AG04449 (cell line): ENCODE measurements around the gene PSKH1.
A peak's percentile ranks its signal among the peaks of the same experiment; 100 is the strongest.

ENCODE experiments used
- CTCF ChIA-PET: fragments of 350-600 bp; formaldehyde crosslinking; extraction: SDS; loops from one replicate; lab custom pipeline; 2021; ENCODE audit warnings: antibody characterized with exemption; lab: Yijun Ruan, JAX
- POLR2A ChIA-PET: fragments of 400-600, 350-600 bp; formaldehyde crosslinking; extraction: SDS; loops from one replicate; lab custom pipeline; 2020; ENCODE audit warnings: antibody characterized with exemption, inconsistent platforms; lab: Yijun Ruan, JAX
- DNase-seq: peaks from one replicate; pipeline ENCODE4 v3.0.0-alpha.2; 2010; ENCODE audit warnings: low read depth, low spot score
- H3K4me3 ChIP-seq: 2 replicates; pipeline ENCODE4 v1.5.1; 2011; ENCODE audit warnings: low read depth, mild to moderate bottlenecking, control low read depth, low read length
- TF ChIP-seq, protein P1 (sequence below): IDR thresholded peaks from one replicate; pipeline ENCODE4 v1.5.1; 2011; ENCODE audit warnings: mild to moderate bottlenecking, moderate library complexity, low read length, control low read depth, inconsistent platforms; ENCODE audit not compliant: insufficient read depth; ENCODE audit errors: missing control alignments

Gene PSKH1

DNA sequence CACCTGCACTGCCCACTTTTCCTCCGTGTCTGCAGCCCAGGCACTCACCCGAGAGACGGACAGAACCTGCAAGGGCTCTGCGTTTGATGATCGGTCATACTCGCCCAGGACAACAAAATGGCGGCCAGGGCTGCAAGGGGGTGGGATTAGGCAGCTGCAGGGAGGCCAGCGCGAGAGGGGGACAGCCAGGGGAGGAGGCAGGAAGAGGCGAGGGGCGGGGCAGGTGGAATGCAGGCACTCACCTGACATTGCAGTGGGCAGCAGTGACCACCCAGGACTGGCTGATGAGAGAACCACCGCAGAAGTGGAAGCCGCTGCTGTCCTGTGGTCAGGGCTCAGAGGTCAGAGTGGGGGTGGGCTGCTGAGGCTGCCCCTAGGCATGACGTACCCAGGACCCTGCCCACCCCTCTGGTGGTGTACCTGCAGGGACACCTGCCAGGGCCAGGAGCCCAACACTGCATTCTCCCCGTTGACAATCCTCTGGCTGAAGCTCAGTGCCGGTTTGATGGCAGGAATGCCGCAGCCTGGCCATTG is 37.7 kb downstream of the PSKH1 start:
- H3K4me3 ChIP-seq: no peak overlapping the region
- no peak for DNase-seq
- ChIA-PET CTCF (interaction anchor here (0.7 to 16.7 kb wide), 7 partner anchors 8 to 410 kb away, joined by 3 to 227 read pairs (median 7); partner anchors contain the start of gene NRN1L), POLR2A (interaction anchor here (1.0 kb wide), 1 partner anchor 117 kb away, joined by 3 read pairs; no protein-coding TSS in a partner anchor)
- TF ChIP-seq, protein P1, sequence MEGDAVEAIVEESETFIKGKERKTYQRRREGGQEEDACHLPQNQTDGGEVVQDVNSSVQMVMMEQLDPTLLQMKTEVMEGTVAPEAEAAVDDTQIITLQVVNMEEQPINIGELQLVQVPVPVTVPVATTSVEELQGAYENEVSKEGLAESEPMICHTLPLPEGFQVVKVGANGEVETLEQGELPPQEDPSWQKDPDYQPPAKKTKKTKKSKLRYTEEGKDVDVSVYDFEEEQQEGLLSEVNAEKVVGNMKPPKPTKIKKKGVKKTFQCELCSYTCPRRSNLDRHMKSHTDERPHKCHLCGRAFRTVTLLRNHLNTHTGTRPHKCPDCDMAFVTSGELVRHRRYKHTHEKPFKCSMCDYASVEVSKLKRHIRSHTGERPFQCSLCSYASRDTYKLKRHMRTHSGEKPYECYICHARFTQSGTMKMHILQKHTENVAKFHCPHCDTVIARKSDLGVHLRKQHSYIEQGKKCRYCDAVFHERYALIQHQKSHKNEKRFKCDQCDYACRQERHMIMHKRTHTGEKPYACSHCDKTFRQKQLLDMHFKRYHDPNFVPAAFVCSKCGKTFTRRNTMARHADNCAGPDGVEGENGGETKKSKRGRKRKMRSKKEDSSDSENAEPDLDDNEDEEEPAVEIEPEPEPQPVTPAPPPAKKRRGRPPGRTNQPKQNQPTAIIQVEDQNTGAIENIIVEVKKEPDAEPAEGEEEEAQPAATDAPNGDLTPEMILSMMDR: no peak

DNA sequence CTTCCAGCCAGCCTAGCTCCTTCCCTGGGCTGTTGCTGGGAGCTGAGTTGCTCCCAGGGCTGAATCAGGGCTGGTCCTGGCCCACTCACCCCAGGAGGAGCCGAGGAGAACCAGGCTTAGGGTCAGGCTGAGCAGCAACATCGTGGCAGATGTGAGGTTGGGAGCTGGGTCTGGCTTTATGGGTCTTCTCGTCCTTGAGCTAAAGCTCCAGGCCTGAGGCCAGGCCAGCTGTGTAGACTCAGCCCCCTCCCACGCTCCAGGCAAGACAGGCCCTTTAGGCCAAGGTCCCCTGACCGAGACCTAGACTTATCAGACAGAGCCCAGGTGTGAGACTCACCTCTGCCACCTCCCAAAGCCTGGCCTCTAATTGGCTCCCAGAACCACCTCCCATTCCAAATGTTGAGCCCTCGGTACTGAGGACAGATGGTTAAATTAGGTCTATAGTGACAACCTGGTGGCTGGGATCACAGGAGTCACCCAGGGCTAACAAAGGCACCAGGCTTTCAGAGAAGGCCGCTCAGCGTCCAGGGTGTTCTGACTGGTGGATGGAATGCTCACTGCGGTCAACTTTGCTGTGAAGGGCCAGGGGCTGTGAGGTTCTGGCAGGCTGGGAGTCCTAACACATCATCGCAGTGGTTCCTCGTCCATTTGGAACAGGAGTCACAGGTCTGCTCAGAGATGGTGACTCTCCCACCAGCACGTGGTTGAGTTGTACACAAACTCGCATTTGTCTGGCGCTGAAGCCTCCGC is 38.8 kb downstream of the PSKH1 start, which contains the start of gene CTRL:
CTRL (minus strand) TSS at position 151 of the 750 bp plus-strand sequence; CDS start at position 141, 10 bp downstream.
- CTCF ChIA-PET: interaction anchor here (0.7 to 16.7 kb wide), 9 partner anchors 9 to 411 kb away, joined by 3 to 227 read pairs (median 4); partner anchors contain the start of gene NRN1L
- POLR2A ChIA-PET: interaction anchor here (1.0 kb wide), 1 partner anchor 118 kb away, joined by 3 read pairs; no protein-coding TSS in a partner anchor
- TF ChIP-seq, protein P1: peak; percentile 16

DNA sequence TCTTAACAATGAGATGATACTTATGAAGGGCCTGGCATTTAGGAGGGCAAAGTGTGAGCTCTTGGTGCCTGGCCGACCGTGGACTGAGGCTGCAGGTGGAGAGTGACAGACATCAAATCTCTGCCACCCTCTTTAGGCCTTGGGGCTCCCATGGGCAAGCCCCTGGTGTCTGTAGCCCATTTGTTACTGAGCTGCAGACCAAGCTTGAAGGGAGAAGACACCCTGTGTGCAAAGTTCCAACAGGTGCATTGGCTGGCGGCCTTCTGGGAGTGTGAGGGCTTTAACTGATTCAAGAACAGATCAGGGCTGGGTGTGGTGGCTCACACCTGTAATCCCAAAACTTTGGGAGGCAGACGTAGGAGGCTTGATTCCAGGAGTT is 39.4 kb downstream of the PSKH1 start:
- no peak for DNase-seq
- POLR2A ChIA-PET: no interaction called here
- CTCF ChIA-PET: interaction anchor here (0.9 to 16.7 kb wide), 5 partner anchors 8 to 117 kb away, joined by 3 to 227 read pairs (median 4); partner anchors contain the start of gene NRN1L
- no peak overlapping the region for H3K4me3 ChIP-seq
- TF ChIP-seq, protein P1: no peak

More for the DNA sequence above, 38.8 kb downstream of the PSKH1 start, which contains the start of gene CTRL:
- DNase-seq: no peak
- H3K4me3 ChIP-seq: no peak within 1 kb of the TSS

DNA sequence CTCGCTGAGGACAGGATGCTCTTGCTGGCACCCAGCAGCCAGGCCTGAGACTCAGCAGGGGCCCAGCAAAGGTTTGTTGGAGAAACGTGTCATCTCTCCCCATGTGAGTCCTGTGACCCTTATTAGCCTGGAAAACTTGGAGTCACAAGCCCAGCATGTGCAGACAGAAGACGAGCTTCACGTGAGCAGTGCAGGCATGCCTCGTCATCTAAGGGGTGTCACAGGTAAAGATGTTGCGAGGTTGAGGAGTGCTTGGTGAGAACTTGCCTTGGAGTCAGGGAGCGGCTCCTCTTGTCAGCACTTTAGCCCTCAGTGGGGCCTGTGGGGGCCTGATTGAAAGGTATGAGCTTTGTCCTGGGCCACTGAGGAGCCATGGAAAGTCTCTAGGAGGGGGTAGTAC is 40.8 kb downstream of the PSKH1 start:
- DNase-seq: no peak
- ChIA-PET CTCF (interaction anchor here (1.2 to 16.7 kb wide), 10 partner anchors 8 to 439 kb away, joined by 3 to 227 read pairs (median 5); partner anchors contain the start of gene NRN1L), POLR2A (interaction anchor here (2.5 kb wide), 1 partner anchor 10 kb away, joined by 9 read pairs; no protein-coding TSS in a partner anchor)
- H3K4me3 ChIP-seq: no peak overlapping the region
- TF ChIP-seq, protein P1: no peak

DNA sequence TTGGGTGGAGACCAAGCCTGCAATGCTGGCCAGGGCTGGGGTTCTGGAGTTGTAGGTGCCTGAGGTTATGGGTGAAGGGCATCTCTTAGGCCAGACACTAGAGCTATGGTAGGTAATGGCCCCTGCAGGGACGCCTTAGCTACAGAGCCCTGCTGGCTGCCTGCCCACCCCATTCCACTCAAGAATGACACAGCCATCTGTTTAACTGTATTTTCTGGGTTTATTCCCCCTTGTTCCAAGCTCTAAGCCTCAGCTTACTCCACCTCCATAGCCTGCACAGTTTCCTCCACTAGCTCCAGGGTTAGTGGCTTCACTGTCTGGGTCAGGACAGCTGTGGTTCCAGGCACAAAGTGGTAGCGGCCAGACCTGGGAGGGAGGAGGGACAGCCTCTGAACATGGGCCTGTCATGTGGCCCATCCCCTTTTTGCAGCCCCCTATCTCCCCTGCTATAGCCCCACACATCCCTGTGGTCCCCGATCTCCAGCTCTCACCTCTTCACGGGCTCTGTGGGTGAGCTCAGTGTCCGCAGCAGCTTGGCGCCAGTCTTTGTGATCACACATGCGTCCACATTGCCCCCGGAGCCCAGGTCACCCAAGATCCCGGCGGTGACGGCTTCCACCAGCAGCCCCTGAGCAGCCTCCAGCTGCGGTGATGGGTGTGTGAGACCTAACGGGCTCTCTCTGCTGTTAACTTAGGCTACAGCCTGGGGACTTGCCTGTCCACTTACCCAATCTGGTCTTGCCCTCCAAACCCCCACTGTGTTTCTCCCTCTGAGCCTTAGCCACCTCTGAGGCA is 41.4 kb downstream of the PSKH1 start:
- ChIA-PET CTCF (interaction anchor here (0.9 to 16.7 kb wide), 15 partner anchors 9 to 440 kb away, joined by 3 to 227 read pairs (median 4); partner anchors contain the start of gene NRN1L), POLR2A (interaction anchor here (0.8 to 2.5 kb wide), 6 partner anchors 10 to 101 kb away, joined by 3 to 9 read pairs (median 4); no protein-coding TSS in a partner anchor)
- peak overlapping the region; percentile 100 for H3K4me3 ChIP-seq
- DNase-seq: no peak
- TF ChIP-seq, protein P1: no peak
